ENCODE data around the gene ZMYND15.
"Not testable (repeated sequence)": the region's sequence is repeated elsewhere in the genome, so short reads cannot be mapped to it uniquely, and the experiment has no call there.

ZMYND15 gene

GRCh38 chr17:4711661-4712181 is 27.9 kb upstream of the ZMYND15 start:
- DNase-seq (ENCODE audit: low read depth) = no peak
- no peak for TF ChIP-seq CTCF (conservative IDR thresholded peaks at IDR 0.05; ENCODE audit: low read depth, low read length)
- H3K4me3 ChIP-seq (ENCODE audit: low read depth, low read length) = no peak overlapping the region

- no peak overlapping the region for H3K4me3 ChIP-seq (ENCODE audit: low read depth, low read length)
- DNase-seq (ENCODE audit: low read depth) = no peak
- TF ChIP-seq CTCF (conservative IDR thresholded peaks at IDR 0.05; ENCODE audit: low read depth, low read length) = no peak
Observed at GRCh38 chr17:4712526-4712925, 27.1 kb upstream of the ZMYND15 start.

- not testable (repeated sequence) for DNase-seq (ENCODE audit: low read depth); H3K4me3 ChIP-seq (ENCODE audit: low read depth, low read length)
Observed at GRCh38 chr17:4714340-4715062, 25.1 kb upstream of the ZMYND15 start.

GRCh38 chr17:4715063-4715744 is 24.4 kb upstream of the ZMYND15 start:
- no peak for DNase-seq (ENCODE audit: low read depth)
- TF ChIP-seq CTCF (conservative IDR thresholded peaks at IDR 0.05; ENCODE audit: low read depth, low read length) = no peak
- no peak overlapping the region for H3K4me3 ChIP-seq (ENCODE audit: low read depth, low read length)

GRCh38 chr17:4716081-4716480 is 23.6 kb upstream of the ZMYND15 start:
- H3K4me3 ChIP-seq (ENCODE audit: low read depth, low read length) = no peak overlapping the region
- no peak for TF ChIP-seq CTCF (conservative IDR thresholded peaks at IDR 0.05; ENCODE audit: low read depth, low read length)
- no peak for DNase-seq (ENCODE audit: low read depth)

- H3K4me3 ChIP-seq (ENCODE audit: low read depth, low read length) = no peak overlapping the region
- no peak for DNase-seq (ENCODE audit: low read depth)
- no peak for TF ChIP-seq CTCF (conservative IDR thresholded peaks at IDR 0.05; ENCODE audit: low read depth, low read length)
Observed at GRCh38 chr17:4717791-4718190, 21.8 kb upstream of the ZMYND15 start.

GRCh38 chr17:4718276-4718675 is 21.4 kb upstream of the ZMYND15 start:
- H3K4me3 ChIP-seq (ENCODE audit: low read depth, low read length) = no peak overlapping the region
- no peak for DNase-seq (ENCODE audit: low read depth)
- TF ChIP-seq CTCF (conservative IDR thresholded peaks at IDR 0.05; ENCODE audit: low read depth, low read length) = no peak

Measured in choroid plexus epithelial cell (primary cell).